HG03565 (cell line): Measurements from ENCODE around the gene LHX4.
"Not testable (repeated sequence)": the region's sequence is repeated elsewhere in the genome, so short reads cannot be mapped to it uniquely, and the experiment has no call there.

ENCODE experiments used
- ATAC-seq: cut with Tn5 transposase; IDR thresholded peaks from one replicate; pipeline ENCODE4 v1.9.1; 2021; ENCODE audit warnings: mild to moderate bottlenecking, moderate library complexity; ENCODE audit not compliant: unreplicated experiment

LHX4 gene

GRCh38 chr1:180196436-180197003, 33.5 kb upstream of the LHX4 start:
- no peak for ATAC-seq

- ATAC-seq: no peak
Observed at GRCh38 chr1:180197231-180197630, 32.8 kb upstream of the LHX4 start.

DNA sequence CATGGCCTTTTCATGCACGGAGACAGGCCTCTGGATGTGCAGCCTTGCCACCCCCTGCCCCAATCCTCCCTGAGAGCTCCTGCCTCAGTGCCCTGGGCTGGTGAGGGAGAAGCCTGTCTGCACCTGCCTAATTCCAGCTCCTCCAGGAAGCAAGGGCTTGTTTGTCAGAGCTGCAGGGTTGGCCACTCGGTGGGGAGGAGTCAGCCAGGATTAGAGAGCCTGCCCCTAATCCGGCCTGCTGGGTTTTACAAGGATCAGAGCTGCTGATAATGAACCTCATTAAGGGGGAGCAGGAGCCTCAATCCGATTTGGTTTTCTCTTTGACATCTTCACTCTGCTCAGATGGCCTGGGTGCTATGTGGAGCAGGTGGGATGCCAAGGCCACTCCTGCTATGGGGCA, 31.9 kb upstream of the LHX4 start:
- ATAC-seq: no peak

DNA sequence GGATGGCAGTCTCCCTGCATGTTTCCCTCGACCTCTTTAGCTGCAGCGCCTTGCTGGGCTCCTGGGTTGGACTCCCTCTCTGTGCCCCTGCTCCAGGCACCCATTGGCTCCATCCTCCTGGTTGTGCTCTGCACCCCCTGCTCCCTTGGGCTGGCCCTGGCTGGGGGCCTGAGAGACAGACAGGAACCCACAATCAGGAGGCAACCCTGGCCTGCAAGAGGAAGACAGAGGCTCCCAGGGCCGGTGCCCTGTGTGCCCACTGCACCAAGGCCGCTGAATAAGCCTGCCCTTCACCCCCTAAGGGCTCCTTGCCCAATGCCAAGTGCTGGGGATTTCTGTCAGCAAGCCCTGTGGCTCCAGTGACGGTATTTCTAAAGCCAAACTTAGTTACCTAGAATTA, 31.5 kb upstream of the LHX4 start:
- ATAC-seq: no peak

GRCh38 chr1:180199018-180199417, 31.0 kb upstream of the LHX4 start:
- no peak for ATAC-seq

- no peak for ATAC-seq
Observed at GRCh38 chr1:180201451-180202200, 28.4 kb upstream of the LHX4 start.

DNA sequence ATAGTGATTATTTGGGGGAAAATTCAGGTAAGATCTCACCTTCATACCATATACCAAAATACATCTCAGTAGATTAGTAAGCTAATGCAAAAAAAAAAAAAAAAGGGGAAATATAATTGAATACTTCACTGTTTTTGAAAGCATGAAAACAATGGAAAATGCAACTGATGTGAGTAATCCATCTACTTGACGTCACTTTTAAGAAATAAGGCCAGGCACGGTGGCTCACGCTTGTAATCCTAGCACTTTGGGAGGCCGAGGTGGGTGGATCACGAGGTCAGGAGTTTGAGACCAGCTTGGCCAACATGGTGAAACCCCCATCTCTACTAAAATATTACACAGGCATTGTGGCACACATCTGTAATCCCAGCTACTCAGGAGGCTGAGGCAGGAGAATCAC, 27.5 kb upstream of the LHX4 start:
- not testable (repeated sequence) for ATAC-seq

GRCh38 chr1:180204231-180204630, 25.8 kb upstream of the LHX4 start:
- ATAC-seq: no peak

DNA sequence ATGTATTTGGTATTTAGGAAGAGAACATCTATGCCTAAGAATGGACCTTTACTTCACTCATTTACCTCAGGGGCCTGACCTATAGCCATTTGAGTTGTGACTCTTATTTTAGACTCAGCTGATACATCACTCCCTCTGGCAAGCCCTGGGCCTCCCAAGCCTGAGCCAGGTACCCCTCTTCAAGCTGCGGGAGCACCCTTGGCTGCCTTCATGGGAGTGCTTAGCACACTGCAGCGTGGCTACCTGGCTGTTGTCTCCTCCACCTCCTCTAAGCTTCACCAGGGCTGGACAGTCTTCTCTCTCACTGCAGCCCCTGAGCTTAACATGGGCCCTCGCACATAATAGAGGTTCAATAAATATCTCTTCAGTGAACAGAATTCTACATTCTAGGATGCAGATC, 23.5 kb upstream of the LHX4 start:
- no peak for ATAC-seq

DNA sequence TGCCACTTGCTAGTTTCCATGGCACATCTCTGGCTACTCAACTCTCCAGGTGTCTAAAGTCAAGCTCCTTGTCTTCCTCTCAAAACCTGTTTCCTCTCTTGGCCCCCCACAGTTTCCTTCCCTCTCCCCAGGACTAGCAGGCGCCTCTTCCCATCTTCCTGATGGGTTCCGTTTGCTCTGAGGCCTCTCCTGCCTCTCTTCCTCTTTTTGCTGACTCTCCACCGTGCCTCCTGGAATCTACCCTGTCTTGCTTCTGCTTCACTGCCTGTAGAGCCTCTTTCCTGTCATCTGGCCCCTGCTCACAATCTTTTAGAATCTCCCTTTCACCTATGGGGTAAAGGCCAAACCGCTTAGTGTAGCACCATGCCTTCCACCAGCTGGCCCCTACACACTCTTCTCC, 21.8 kb upstream of the LHX4 start:
- ATAC-seq: no peak

GRCh38 chr1:180210008-180210620, 19.9 kb upstream of the LHX4 start:
- no peak for ATAC-seq

GRCh38 chr1:180211156-180211859, 18.8 kb upstream of the LHX4 start:
- ATAC-seq: no peak

- no peak for ATAC-seq
Observed at GRCh38 chr1:180211860-180212229, 18.2 kb upstream of the LHX4 start.

DNA sequence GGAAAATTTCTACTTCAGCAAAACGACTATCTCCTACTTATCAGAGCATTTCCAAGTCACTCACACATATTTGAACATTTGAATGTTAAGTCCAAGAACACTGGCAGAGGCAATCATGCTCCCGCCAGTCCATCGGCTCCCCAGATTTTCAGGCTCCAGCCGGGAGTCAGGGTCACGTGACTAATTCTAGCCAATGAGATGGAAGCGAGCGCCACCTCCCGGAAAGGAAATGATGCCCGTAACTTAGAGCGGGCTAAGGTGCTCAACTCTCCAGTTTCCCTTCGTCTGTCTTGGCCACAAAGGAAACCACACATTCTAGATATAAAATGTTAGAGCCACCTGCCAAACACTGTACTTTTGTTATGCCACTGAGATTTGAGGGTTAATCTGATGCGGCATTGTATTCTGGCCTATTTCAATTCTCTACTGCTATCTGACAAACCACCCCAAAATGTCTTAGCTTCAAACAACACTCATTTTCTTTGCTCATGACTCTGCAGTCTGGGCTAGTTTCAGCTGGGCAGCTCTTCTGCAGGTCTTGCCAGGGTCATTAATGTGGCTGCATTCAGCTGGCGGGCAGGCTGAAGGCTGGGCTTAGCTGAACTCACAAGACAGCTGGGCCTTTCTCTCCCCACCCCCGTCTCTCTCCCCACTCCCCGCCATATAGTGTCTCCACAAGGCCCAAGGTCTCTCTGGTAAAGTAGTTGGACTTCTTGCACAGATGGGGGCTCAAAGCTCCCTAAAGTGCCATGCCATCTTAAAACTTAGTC, 16.5 kb upstream of the LHX4 start:
- ATAC-seq: no peak

DNA sequence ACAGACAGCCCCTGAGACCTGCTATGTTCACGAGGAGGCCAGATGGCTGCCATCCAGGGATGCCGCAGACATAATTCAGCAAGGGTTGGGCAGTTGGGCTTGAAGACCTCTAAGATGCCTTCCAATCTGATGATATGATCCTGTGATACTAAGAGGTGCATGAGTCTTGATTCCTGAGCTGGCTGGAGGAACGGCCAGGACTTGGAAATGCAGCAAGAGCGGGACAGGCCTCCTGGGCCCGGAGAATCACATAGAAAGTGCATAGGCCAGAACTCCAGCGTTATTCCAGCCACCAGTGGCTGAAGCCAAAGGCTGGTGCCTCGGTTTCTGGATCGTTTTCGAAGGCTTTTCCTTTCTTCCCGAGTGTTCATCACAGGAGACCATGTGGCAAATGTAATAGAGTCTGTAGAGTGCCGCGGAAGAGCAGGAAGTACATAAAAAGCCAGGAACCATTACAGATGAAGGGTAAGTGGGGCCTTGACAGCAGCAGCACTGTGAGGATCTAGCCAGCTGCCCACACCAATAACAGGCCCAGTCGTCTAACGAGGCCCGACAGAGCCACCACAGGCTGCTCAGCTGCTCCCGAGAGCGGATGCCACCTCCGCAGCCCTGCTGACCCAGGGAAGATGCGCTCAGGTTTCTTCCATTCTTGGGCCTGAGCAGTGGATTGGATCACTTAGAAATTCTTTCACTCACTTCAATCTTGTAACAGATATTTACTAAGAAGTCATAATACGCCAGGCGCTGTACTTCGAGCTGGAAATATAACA, 14.0 kb upstream of the LHX4 start:
- ATAC-seq: no peak

GRCh38 chr1:180217006-180217405, 13.1 kb upstream of the LHX4 start:
- ATAC-seq: no peak

DNA sequence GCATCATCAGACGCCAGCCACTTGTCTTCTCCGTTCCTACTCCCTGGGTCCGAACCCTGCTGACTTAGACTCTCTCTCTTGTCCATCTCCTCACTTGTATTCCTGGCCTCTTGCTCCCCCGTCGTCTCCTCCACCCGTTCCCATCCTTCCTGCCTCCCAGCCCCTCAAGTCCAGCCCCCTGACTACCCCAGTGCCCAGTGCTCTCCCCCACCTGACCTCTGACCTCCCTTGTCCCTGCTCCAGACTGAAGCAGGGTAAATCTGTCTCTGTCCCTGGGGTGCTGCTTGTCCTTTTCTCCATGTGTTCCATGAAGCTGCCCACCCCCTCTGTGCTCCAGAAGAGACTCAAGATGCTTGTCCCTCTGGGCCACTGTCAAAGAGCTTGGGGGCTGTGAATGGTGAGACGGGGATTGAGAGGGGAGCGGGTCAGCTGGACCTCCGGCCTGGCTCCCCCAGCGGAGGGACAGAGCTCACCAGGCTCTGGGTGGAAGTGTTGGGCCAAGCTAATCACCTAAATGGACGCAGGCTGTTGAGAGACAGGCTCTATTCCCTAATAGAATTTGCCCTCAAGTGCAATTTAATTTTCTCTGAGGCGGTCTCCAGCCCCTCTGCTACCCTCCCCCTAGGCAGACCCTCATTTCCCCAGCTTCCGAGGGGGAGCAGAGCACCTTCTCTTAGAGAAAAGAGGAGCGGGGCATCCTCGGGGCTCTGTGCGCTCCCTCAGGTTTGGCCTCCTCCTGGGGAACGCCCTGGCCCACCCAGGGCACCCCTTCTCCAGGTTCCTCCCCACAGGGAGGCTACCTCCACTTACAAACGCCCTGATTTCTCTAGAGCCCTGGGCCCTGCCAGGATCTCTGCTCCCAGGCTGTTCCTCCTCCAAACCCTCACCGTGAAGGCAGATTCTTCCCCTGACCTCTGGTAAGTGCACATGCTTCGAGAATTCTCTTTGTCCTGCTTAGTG, 11.0 kb upstream of the LHX4 start:
- ATAC-seq: no peak

DNA sequence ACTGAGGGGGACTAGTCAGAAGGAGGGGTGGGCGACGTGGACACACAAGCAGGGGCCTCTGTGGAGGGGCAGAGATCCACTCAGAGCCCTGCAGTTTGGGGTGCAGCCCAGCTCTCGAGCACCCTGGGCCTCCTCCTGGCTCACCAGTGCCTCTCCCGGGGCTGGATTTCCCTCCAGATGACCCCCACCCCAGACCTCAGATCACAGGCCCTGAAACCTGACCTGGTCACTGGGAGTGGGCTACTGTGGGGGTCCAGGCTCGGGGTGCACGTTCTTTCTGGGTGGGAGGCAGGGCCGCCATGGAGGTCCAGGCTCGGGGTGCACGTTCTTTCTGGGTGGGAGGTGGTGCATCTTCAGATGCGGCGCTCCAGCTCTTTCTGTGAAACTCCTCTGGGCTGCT, 10.3 kb upstream of the LHX4 start:
- ATAC-seq: no peak

DNA sequence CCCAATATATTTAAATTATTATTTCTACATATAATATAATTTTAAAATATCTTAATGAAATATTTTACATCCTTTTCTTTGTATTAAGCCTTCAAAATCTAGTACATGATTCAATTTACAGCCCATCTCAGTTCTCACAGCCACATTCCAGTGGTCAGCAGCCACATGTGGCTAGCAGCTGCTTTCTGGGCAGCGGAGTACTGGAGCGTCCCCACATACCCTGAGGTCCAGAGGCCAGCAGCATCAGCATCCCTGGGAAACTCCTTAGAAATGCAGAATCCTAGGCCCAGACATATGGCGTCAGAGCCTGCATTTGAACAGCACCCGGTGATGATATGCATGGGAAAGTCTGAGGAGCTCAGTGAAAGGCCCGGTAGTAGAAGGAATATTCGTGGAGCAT, 8.6 kb upstream of the LHX4 start:
- no peak for ATAC-seq
